Sigmoid colon (tissue), 4 donors: ENCODE measurements around the gene PCSK5.

Experiments
- EP300 ChIP-seq, 4 donors: sonication (generic); formaldehyde crosslinking; IDR thresholded peaks; one replicate each; pipeline ENCODE4 v1.6.1; 2017; ENCODE audit warnings: antibody characterized with exemption in 4 of 4
- POLR2A ChIP-seq, 2 donors: fragments of 450-650 bp; IDR thresholded peaks; one replicate each; pipeline ENCODE4 v1.6.1; 2016; ENCODE audit warnings: antibody characterized with exemption in 2 of 2, mild to moderate bottlenecking in 2 of 2, moderate library complexity in 2 of 2
- TF ChIP-seq, protein P1 (sequence below), 4 experiments: fragments of 450-650 bp in 3 of 4; fragments of 200-600 bp in 1 of 4; IDR thresholded peaks; one replicate each; pipeline ENCODE4 v1.5.1; 2016 to 2019; ENCODE audit warnings: antibody characterized with exemption in 4 of 4, mild to moderate bottlenecking in 3 of 4, moderate library complexity in 2 of 4

DNA sequence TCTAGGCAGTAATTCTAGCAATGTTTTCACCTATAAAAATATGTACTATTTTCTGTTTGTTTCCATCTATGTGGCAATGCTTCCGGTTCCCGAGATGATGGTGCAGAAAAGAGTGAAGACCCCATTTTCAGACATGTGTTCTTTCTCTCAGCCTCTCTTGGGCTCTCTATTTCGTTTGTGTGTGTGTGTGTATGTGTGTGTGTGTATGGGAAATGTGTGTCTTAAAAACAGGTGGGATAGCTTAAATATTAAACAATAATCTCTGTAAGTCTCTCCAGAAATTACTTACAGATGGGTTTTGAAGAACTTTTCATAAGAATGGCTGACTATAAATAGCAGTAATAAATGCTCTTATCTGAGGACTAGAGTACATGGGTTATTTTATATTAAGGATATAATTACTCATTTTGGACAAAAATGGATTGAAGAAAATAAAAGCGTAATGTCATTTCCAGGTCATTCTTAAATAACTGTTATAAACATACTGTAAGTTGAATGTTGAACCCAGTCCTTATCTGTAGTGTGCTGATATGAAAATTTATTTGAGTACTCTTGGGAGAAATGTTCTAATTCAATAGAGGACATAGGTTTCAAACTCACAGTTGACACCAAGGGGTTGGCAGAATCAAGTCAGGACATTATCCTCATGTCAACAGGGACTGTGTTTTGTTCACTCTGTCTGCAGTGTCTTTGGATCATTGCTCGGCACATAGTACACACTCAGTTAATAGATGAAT lies 31.1 kb downstream of the PCSK5 start:
- TF ChIP-seq POLR2A (IDR thresholded peaks at IDR 0.05) (no peak), EP300 (IDR thresholded peaks at IDR 0.05) (no peak)
- TF ChIP-seq, protein P1, sequence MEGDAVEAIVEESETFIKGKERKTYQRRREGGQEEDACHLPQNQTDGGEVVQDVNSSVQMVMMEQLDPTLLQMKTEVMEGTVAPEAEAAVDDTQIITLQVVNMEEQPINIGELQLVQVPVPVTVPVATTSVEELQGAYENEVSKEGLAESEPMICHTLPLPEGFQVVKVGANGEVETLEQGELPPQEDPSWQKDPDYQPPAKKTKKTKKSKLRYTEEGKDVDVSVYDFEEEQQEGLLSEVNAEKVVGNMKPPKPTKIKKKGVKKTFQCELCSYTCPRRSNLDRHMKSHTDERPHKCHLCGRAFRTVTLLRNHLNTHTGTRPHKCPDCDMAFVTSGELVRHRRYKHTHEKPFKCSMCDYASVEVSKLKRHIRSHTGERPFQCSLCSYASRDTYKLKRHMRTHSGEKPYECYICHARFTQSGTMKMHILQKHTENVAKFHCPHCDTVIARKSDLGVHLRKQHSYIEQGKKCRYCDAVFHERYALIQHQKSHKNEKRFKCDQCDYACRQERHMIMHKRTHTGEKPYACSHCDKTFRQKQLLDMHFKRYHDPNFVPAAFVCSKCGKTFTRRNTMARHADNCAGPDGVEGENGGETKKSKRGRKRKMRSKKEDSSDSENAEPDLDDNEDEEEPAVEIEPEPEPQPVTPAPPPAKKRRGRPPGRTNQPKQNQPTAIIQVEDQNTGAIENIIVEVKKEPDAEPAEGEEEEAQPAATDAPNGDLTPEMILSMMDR (IDR thresholded peaks at IDR 0.05): no peak
